ENCODE measurements around the gene CACNA2D2.

- TF ChIP-seq ZNF121 (CRISPR knock-in tag; IDR thresholded peaks at IDR 0.05), result no peak
- peak; percentile 44; the same call in 1 of the 2 replicates for TF ChIP-seq USF2 (CRISPR knock-in tag; IDR thresholded peaks at IDR 0.05)
- no peak for TF ChIP-seq ZNF138 (CRISPR knock-in tag; conservative IDR thresholded peaks at IDR 0.05)
- no peak for TF ChIP-seq TEAD4 (CRISPR knock-in tag; IDR thresholded peaks at IDR 0.05)
- TF ChIP-seq CTCF (IDR thresholded peaks at IDR 0.05), result no peak
- TF ChIP-seq USF1 (CRISPR knock-in tag; IDR thresholded peaks at IDR 0.05), result no peak
- no peak for TF ChIP-seq FOXJ3 (CRISPR knock-in tag; IDR thresholded peaks at IDR 0.05; ENCODE audit: borderline replicate concordance)
- no peak for TF ChIP-seq HMGXB4 (CRISPR knock-in tag; IDR thresholded peaks at IDR 0.05)
Observed at GRCh38 chr3:50412231-50412754, 91.1 kb downstream of the CACNA2D2 start.
